ENCODE data around the gene RALGPS1.

The RALGPS1 gene

GRCh38 chr9:127077644-127077946 is 163.0 kb downstream of the RALGPS1 start:
- Histone ChIP-seq H2AFZ (ENCODE audit: low read depth, low read length) (no peak overlapping the region), H3K27ac (ENCODE audit: low read length) (no peak overlapping the region), H3K79me2 (ENCODE audit: low read length) (no peaks in the 10 kb centered on the region), H4K20me1 (ENCODE audit: insufficient read depth, low read length) (no peaks in the 10 kb centered on the region), H3K9me3 (ENCODE audit: insufficient read depth, low read length) (no peaks in the 10 kb centered on the region), H3K4me1 (ENCODE audit: low read length) (no peaks in the 10 kb centered on the region), H3K36me3 (replicated peaks; ENCODE audit: low read depth, low read length) (no peaks in the 10 kb centered on the region), H3K9ac (ENCODE audit: low read length) (no peak overlapping the region), H3K27me3 (ENCODE audit: low read depth, low read length) (no peaks in the 10 kb centered on the region; the same call in 1 of the 2 replicates), H3K4me2 (ENCODE audit: low read length) (no peak overlapping the region), H3K4me3 (ENCODE audit: low read length) (no peak overlapping the region)
- TF ChIP-seq CTCF (IDR thresholded peaks at IDR 0.05; ENCODE audit: low read depth, low read length) = no peak
- TF ChIP-seq EZH2phosphoT487 (IDR thresholded peaks at IDR 0.05; ENCODE audit: low read depth) = no peak

GRCh38 chr9:127078336-127078735 is 163.8 kb downstream of the RALGPS1 start:
- no peak for TF ChIP-seq EZH2phosphoT487 (IDR thresholded peaks at IDR 0.05; ENCODE audit: low read depth)
- no peak for TF ChIP-seq CTCF (IDR thresholded peaks at IDR 0.05; ENCODE audit: low read depth, low read length)
- H4K20me1 ChIP-seq (ENCODE audit: insufficient read depth, low read length) = no peaks in the 10 kb centered on the region

GRCh38 chr9:127078988-127079387 is 164.4 kb downstream of the RALGPS1 start:
- Histone ChIP-seq H3K4me2 (ENCODE audit: low read length) (no peak overlapping the region), H3K9ac (ENCODE audit: low read length) (no peak overlapping the region), H3K27me3 (ENCODE audit: low read depth, low read length) (no peaks in the 10 kb centered on the region; the same call in 1 of the 2 replicates), H3K36me3 (replicated peaks; ENCODE audit: low read depth, low read length) (no peaks in the 10 kb centered on the region), H3K79me2 (ENCODE audit: low read length) (no peaks in the 10 kb centered on the region), H3K9me3 (ENCODE audit: insufficient read depth, low read length) (no peaks in the 10 kb centered on the region), H4K20me1 (ENCODE audit: insufficient read depth, low read length) (no peaks in the 10 kb centered on the region), H3K4me1 (ENCODE audit: low read length) (no peaks in the 10 kb centered on the region), H3K4me3 (ENCODE audit: low read length) (no peak overlapping the region), H3K27ac (ENCODE audit: low read length) (no peak overlapping the region), H2AFZ (ENCODE audit: low read depth, low read length) (no peak overlapping the region)
- TF ChIP-seq EZH2phosphoT487 (IDR thresholded peaks at IDR 0.05; ENCODE audit: low read depth) (no peak), CTCF (IDR thresholded peaks at IDR 0.05; ENCODE audit: low read depth, low read length) (no peak)

More at GRCh38 chr9:127078336-127078735, 163.8 kb downstream of the RALGPS1 start:
- no peak overlapping the region for H3K4me2 ChIP-seq (ENCODE audit: low read length)
- no peaks in the 10 kb centered on the region for H3K79me2 ChIP-seq (ENCODE audit: low read length)
- no peaks in the 10 kb centered on the region for H3K9me3 ChIP-seq (ENCODE audit: insufficient read depth, low read length)
- no peak overlapping the region for H2AFZ ChIP-seq (ENCODE audit: low read depth, low read length)
- no peak overlapping the region for H3K9ac ChIP-seq (ENCODE audit: low read length)
- H3K36me3 ChIP-seq (replicated peaks; ENCODE audit: low read depth, low read length) = no peaks in the 10 kb centered on the region
- H3K4me3 ChIP-seq (ENCODE audit: low read length) = no peak overlapping the region
- H3K4me1 ChIP-seq (ENCODE audit: low read length) = no peaks in the 10 kb centered on the region
- H3K27ac ChIP-seq (ENCODE audit: low read length) = no peak overlapping the region
- no peaks in the 10 kb centered on the region; the same call in 1 of the 2 replicates for H3K27me3 ChIP-seq (ENCODE audit: low read depth, low read length)

GRCh38 chr9:127079446-127080140 is 165.0 kb downstream of the RALGPS1 start:
- no peak overlapping the region for H3K4me2 ChIP-seq (ENCODE audit: low read length)
- H3K4me1 ChIP-seq (ENCODE audit: low read length) = no peaks in the 10 kb centered on the region
- H3K27ac ChIP-seq (ENCODE audit: low read length) = no peak overlapping the region
- H3K9ac ChIP-seq (ENCODE audit: low read length) = no peak overlapping the region
- no peak for TF ChIP-seq EZH2phosphoT487 (IDR thresholded peaks at IDR 0.05; ENCODE audit: low read depth)
- TF ChIP-seq CTCF (IDR thresholded peaks at IDR 0.05; ENCODE audit: low read depth, low read length) = no peak
- no peak overlapping the region for H2AFZ ChIP-seq (ENCODE audit: low read depth, low read length)
- no peaks in the 10 kb centered on the region for H3K79me2 ChIP-seq (ENCODE audit: low read length)
- H3K36me3 ChIP-seq (replicated peaks; ENCODE audit: low read depth, low read length) = no peaks in the 10 kb centered on the region
- no peak overlapping the region for H3K4me3 ChIP-seq (ENCODE audit: low read length)
- H3K9me3 ChIP-seq (ENCODE audit: insufficient read depth, low read length) = no peaks in the 10 kb centered on the region
- H3K27me3 ChIP-seq (ENCODE audit: low read depth, low read length) = no peaks in the 10 kb centered on the region; the same call in 1 of the 2 replicates
- no peaks in the 10 kb centered on the region for H4K20me1 ChIP-seq (ENCODE audit: insufficient read depth, low read length)

Measured in OCI-LY3 (cell line).